ENCODE data around the gene AHDC1. TPM values are rescaled to one million over a fixed set of nuclear protein-coding genes. Genes with fewer than 3 reads are reported as not detected.

AHDC1 gene
- total and polyA plus RNA-seq, 2 donors (not counting 3 experiments of a cell fraction or from before 2014, with no cell fraction given) = 7.0 to 32.1 TPM

DNA sequence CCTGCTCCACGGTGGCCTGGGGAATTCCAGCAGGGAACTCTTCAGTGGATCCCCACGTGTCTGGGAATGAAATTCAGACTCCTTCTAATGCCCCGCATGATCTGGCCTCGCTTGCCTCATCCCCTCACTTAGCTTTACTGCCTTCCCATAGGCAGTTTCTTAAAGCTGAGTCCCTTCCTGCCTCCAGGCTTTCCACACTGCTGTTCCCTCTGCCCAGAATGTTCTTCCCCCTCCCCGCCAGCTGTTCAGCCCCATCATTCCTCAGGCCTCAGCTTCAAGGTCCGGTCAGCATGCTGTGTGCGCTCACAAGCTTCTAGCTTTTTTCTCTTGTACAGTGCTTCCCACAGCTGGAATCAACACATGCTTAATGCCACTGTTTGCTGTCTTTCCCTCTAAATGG lies 59.1 kb downstream of the AHDC1 start:
- no peak overlapping the region for H3K9ac ChIP-seq (replicated peaks; ENCODE audit: extremely low read depth, insufficient read depth, low read length)

DNA sequence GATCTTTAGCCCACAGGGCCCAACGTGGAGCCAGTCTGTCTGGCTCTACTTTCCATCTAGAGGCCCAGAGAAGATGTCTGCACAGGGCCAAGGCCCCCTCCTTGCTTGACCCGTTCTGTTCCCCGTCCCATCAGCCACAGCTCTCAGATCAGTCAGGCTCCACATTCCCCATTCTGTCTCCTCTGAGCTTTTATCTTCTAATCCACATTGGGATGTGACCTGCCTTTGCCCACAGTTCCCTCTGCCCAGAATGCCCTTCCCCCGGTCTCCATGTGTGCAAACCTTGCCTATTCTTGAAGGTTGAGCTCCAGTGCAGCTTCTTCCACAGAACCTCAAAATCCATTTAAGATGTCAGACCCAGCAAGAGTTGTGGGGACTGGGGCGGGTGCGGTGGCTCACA lies 60.7 kb downstream of the AHDC1 start:
- no TSS peak for BruUV-seq (replicated peaks)
- TF ChIP-seq POLR2A (IDR thresholded peaks at IDR 0.05; ENCODE audit: low read depth, low read length) (no peak), GATA2 (IDR thresholded peaks at IDR 0.05; ENCODE audit: insufficient read depth, insufficient read length, low read depth, low read length) (no peak), POLR2AphosphoS5 (IDR thresholded peaks at IDR 0.05; ENCODE audit: insufficient read depth, low read depth, low read length) (no peak), EZH2 (IDR thresholded peaks at IDR 0.05; ENCODE audit: borderline replicate concordance, low read depth, low read length, severe bottlenecking) (no peak), FOS (IDR thresholded peaks at IDR 0.05; ENCODE audit: borderline replicate concordance, insufficient read depth, low read length) (no peak), MYC (IDR thresholded peaks at IDR 0.05; ENCODE audit: low read depth, low read length) (no peak), JUN (IDR thresholded peaks at IDR 0.05; ENCODE audit: borderline replicate concordance, insufficient read depth, insufficient read length, low read depth) (no peak)
- TF ChIP-seq, protein P1, sequence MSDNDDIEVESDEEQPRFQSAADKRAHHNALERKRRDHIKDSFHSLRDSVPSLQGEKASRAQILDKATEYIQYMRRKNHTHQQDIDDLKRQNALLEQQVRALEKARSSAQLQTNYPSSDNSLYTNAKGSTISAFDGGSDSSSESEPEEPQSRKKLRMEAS (IDR thresholded peaks at IDR 0.05; ENCODE audit: insufficient read depth, insufficient read length) = no peak
- TF ChIP-seq, protein P2, sequence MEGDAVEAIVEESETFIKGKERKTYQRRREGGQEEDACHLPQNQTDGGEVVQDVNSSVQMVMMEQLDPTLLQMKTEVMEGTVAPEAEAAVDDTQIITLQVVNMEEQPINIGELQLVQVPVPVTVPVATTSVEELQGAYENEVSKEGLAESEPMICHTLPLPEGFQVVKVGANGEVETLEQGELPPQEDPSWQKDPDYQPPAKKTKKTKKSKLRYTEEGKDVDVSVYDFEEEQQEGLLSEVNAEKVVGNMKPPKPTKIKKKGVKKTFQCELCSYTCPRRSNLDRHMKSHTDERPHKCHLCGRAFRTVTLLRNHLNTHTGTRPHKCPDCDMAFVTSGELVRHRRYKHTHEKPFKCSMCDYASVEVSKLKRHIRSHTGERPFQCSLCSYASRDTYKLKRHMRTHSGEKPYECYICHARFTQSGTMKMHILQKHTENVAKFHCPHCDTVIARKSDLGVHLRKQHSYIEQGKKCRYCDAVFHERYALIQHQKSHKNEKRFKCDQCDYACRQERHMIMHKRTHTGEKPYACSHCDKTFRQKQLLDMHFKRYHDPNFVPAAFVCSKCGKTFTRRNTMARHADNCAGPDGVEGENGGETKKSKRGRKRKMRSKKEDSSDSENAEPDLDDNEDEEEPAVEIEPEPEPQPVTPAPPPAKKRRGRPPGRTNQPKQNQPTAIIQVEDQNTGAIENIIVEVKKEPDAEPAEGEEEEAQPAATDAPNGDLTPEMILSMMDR (IDR thresholded peaks at IDR 0.05; ENCODE audit: extremely low read depth in 1 of 2, insufficient read depth in 1 of 2, low read depth in 1 of 2, low read length in 2 of 2) = no peak
- DNase-seq (ENCODE audit: low read depth, low spot score) (no peak), FAIRE-seq (no peak)
- Histone ChIP-seq H3K27ac (ENCODE audit: insufficient read depth, low read depth, low read length) (no peak overlapping the region), H2AFZ (ENCODE audit: low read depth, low read length) (no peak overlapping the region), H3K9me1 (replicated peaks; ENCODE audit: control insufficient read depth, extremely low read depth, insufficient read depth, low read length) (no peaks in the 10 kb centered on the region), H3K36me3 (ENCODE audit: control insufficient read depth in 2 of 2, extremely low read depth in 1 of 2, insufficient read depth in 2 of 2, low read length in 2 of 2) (peaks cover 0 to 25% of the 10 kb centered on the region in 2 experiments), H3K9me3 (replicated peaks; ENCODE audit: control insufficient read depth, insufficient read depth, low read length) (no peaks in the 10 kb centered on the region), H3K4me2 (ENCODE audit: insufficient read depth, low read length) (no peak overlapping the region), H3K79me2 (ENCODE audit: control insufficient read depth, insufficient read depth, low read length) (no peaks in the 10 kb centered on the region), H3K4me3 (replicated peaks in 1 of 3; ENCODE audit: insufficient read depth in 1 of 3, low read depth in 1 of 3, low read length in 3 of 3) (no peak overlapping the region), H3K9ac (replicated peaks; ENCODE audit: extremely low read depth, insufficient read depth, low read length) (no peak overlapping the region), H3K27me3 (ENCODE audit: control insufficient read depth in 2 of 2, insufficient read depth in 2 of 2, low read length in 2 of 2) (no peaks in the 10 kb centered on the region), H4K20me1 (replicated peaks; ENCODE audit: control insufficient read depth, extremely low read depth, insufficient read depth, low read length) (no peaks in the 10 kb centered on the region), H3K4me1 (ENCODE audit: control insufficient read depth, extremely low read depth, insufficient read depth, low read length) (peaks cover 9% of the 10 kb centered on the region)
- CTCF ChIA-PET = interaction anchor here (0.8 to 2.6 kb wide), 3 partner anchors 9 to 14 kb away, joined by 3 to 16 read pairs (median 4); no protein-coding TSS in a partner anchor
- POLR2A ChIA-PET = no interaction called here
- intact Hi-C loops (cut with micrococcal nuclease) (no loop called here), dilution Hi-C loops (cut with MboI; ENCODE audit: extremely low pct_ligation_motif_present, low sequenced_read_pairs) (no loop called here)

More for the DNA sequence above, 59.1 kb downstream of the AHDC1 start:
- CTCF ChIA-PET = interaction anchor here (2.6 kb wide), 1 partner anchor 12 kb away, joined by 16 read pairs; no protein-coding TSS in a partner anchor
- Histone ChIP-seq H3K27ac (ENCODE audit: insufficient read depth, low read depth, low read length) (no peak overlapping the region), H3K4me3 (replicated peaks in 1 of 3; ENCODE audit: insufficient read depth in 1 of 3, low read depth in 1 of 3, low read length in 3 of 3) (no peak overlapping the region), H4K20me1 (replicated peaks; ENCODE audit: control insufficient read depth, extremely low read depth, insufficient read depth, low read length) (no peaks in the 10 kb centered on the region), H3K27me3 (ENCODE audit: control insufficient read depth in 2 of 2, insufficient read depth in 2 of 2, low read length in 2 of 2) (no peaks in the 10 kb centered on the region), H3K4me1 (ENCODE audit: control insufficient read depth, extremely low read depth, insufficient read depth, low read length) (peaks cover 9% of the 10 kb centered on the region), H3K9me1 (replicated peaks; ENCODE audit: control insufficient read depth, extremely low read depth, insufficient read depth, low read length) (no peaks in the 10 kb centered on the region), H3K79me2 (ENCODE audit: control insufficient read depth, insufficient read depth, low read length) (no peaks in the 10 kb centered on the region), H3K36me3 (ENCODE audit: control insufficient read depth in 2 of 2, extremely low read depth in 1 of 2, insufficient read depth in 2 of 2, low read length in 2 of 2) (peaks cover 0 to 38% of the 10 kb centered on the region in 2 experiments), H3K9me3 (replicated peaks; ENCODE audit: control insufficient read depth, insufficient read depth, low read length) (no peaks in the 10 kb centered on the region), H2AFZ (ENCODE audit: low read depth, low read length) (no peak overlapping the region), H3K4me2 (ENCODE audit: insufficient read depth, low read length) (no peak overlapping the region)
- dilution Hi-C loops (cut with MboI; ENCODE audit: extremely low pct_ligation_motif_present, low sequenced_read_pairs) = no loop called here
- DNase-seq (ENCODE audit: low read depth, low spot score) (no peak), FAIRE-seq (no peak)
- TF ChIP-seq, protein P1 (IDR thresholded peaks at IDR 0.05; ENCODE audit: insufficient read depth, insufficient read length) = no peak
- TF ChIP-seq GATA2 (IDR thresholded peaks at IDR 0.05; ENCODE audit: insufficient read depth, insufficient read length, low read depth, low read length) = no peak
- intact Hi-C loops (cut with micrococcal nuclease) = no loop called here
- POLR2A ChIA-PET = no interaction called here
- no TSS peak for BruUV-seq (replicated peaks)
